22Rv1 (cell line): Measurements from ENCODE around the gene FOXN1.

Source experiments
- H3K27ac ChIP-seq: fragments of 450-650 bp; 2 replicates; pipeline ENCODE4 v1.5.1; 2017
- ZFX ChIP-seq: fragments of 450-650 bp; IDR thresholded peaks from 2 replicates; pipeline ENCODE4 v1.6.1; 2017; ENCODE audit warnings: antibody characterized with exemption, borderline replicate concordance
- TF ChIP-seq, protein P1 (sequence below): fragments of 450-650 bp; IDR thresholded peaks from 2 replicates; pipeline ENCODE4 v1.5.1; 2017; ENCODE audit warnings: mild to moderate bottlenecking

FOXN1 gene

DNA sequence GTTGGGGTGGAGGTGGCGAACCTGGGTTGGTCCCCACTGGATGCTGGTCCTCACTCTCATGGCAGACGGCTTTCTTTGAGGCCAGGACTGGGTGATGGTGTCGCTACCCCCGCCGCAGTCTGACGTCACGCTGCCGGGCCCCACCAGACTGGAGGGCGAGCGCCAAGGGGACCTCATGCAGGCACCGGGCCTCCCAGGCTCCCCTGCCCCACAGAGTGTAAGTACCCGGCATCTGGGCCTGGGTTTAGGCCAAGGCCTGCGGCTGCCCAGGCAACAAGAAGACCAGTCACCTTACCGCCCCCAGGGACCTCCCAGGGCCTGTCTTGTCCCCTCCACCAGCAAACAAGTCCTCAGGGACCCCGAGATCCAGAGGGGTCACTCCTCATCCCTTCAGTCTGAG, 17.7 kb downstream of the FOXN1 start:
- no peak overlapping the region for H3K27ac ChIP-seq
- no peak for TF ChIP-seq ZFX
- TF ChIP-seq, protein P1, sequence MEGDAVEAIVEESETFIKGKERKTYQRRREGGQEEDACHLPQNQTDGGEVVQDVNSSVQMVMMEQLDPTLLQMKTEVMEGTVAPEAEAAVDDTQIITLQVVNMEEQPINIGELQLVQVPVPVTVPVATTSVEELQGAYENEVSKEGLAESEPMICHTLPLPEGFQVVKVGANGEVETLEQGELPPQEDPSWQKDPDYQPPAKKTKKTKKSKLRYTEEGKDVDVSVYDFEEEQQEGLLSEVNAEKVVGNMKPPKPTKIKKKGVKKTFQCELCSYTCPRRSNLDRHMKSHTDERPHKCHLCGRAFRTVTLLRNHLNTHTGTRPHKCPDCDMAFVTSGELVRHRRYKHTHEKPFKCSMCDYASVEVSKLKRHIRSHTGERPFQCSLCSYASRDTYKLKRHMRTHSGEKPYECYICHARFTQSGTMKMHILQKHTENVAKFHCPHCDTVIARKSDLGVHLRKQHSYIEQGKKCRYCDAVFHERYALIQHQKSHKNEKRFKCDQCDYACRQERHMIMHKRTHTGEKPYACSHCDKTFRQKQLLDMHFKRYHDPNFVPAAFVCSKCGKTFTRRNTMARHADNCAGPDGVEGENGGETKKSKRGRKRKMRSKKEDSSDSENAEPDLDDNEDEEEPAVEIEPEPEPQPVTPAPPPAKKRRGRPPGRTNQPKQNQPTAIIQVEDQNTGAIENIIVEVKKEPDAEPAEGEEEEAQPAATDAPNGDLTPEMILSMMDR = no peak

DNA sequence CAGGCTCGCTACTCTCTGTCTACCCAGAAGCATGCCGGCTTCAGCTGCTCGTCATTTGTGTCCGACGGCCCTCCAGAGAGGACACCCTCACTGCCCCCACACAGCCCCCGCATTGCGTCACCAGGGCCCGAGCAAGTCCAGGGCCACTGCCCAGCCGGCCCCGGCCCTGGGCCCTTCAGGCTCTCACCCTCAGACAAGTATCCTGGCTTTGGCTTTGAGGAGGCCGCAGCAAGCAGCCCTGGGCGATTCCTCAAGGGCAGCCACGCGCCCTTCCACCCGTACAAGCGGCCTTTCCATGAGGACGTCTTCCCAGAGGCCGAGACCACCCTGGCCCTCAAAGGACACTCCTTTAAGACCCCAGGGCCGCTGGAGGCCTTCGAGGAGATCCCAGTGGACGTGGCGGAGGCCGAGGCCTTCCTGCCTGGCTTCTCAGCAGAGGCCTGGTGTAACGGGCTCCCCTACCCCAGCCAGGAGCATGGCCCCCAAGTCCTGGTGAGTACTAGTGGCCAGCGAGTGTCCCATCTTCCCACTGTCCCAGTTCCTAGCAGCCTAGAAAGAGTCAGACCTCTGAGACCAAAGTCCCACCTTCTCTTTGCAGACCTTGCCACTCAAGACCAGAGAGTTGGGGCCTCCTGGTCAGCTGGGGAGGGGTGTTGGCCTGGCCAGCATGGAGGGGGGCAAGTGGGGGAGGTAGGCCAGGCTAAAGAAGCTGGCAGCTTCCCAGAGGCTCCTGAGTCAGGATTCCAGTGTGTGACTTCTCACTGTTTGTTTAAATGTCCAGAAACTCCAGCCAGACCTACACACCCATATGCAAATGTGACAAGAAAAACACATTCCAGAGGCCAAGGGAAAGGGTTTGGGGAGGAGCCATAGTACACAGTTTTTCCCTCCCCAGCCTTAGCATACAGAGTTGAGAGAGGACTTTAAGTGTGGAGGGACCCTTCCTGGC, 18.6 kb downstream of the FOXN1 start:
- TF ChIP-seq, protein P1 = no peak
- no peak for TF ChIP-seq ZFX
- peak overlapping the region; percentile 55 for H3K27ac ChIP-seq

DNA sequence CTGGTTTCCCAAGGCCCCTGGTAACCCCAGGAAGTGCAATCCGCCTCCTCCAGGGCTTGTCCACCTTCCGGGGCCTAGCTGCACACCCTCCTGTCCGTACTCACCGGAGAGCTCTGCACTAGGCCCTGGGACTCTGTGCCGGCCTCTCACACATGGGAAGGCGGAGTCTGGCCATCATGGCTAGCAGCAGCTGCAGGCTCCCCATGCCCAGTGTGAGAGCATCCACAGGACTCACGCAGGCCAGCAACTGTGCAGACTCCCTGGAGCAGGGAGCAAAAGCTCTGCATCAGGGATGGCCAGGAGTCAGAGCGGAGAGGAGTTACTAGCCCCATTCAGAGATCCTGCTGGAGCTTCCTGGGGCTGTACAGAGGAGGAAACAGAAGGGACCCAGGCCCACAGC, 20.2 kb downstream of the FOXN1 start:
- no peak for TF ChIP-seq ZFX
- H3K27ac ChIP-seq = no peak overlapping the region

DNA sequence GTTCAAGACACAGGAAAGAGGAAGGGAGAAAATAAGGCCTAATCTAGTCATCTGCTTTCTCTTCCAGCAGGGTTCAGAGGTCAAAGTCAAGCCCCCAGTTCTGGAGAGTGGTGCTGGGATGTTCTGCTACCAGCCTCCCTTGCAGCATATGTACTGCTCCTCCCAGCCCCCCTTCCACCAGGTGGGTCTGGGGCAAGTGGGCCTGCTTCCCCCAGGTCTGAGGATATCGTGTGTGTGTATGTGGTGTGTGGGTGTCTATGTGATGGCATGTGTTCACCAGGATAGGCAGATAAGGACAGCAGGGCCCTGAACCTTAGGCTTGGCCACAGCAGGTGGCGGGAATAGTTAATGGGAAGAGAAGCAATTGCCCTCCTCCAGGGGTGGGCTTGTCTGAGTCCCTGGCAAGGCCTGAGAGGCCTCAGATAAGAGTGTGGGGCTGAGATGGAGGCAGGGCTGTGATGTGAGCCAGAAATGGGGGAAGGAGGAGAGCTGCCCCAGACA, 21.1 kb downstream of the FOXN1 start:
- peak overlapping the region; percentile 69 for H3K27ac ChIP-seq

DNA sequence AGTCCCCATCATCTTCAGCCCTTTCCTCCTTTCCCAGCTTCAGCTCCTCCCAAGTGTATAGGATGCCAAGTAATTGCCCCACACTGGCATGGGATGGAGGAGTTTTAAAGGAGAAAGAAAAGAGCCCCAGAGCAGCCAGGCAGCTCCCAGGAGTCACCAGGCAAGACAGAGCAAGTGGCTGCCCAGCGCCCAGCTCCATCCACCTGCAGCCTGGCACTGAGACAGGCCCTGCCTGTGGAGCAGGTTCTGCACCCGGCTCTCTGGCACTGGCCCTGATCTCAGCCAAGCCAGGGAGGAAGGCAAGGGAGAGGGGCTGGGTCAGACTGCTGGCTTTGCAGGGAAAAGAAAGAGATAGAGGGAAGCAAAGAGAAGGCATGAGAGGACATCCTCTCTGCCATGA, 21.7 kb downstream of the FOXN1 start:
- H3K27ac ChIP-seq = peak overlapping the region; percentile 69
- no peak for TF ChIP-seq ZFX
- TF ChIP-seq, protein P1 = no peak

More for the DNA sequence above, 21.1 kb downstream of the FOXN1 start:
- no peak for TF ChIP-seq ZFX
- TF ChIP-seq, protein P1 = no peak

DNA sequence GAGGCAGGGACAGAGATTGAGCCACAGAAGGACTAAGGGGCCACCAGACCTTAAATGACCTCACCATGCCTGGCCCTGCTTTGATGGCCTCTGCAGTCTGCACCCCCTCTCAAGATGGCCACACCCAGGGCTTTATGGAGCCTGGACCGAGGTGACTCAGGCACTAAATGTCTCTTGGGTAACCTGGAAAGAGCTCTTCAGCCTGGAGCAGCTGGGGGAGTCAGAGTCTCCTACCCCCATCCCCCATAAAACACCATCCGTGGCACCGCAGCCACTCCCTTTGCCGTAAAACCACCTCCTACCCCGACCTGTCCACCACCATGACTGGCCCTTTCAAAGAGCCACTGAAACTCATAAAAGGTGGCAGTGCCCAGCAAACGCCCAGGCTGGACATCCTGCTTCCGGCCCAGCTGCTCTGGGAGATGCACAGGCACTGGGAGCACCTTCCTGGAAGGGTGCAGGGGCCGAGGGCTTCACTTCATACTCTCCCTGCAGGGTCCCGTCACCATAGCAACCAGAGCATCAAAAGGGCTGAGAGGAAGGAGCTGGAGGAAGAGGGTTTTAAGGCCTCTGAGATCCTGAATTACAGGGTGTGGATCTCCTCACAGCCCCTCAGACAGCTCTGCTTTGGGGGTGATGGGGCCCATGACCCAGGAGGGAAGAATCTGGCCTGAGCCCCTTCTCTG, 22.3 kb downstream of the FOXN1 start:
- TF ChIP-seq, protein P1 = no peak
- no peak for TF ChIP-seq ZFX
- H3K27ac ChIP-seq = peak overlapping the region; percentile 69

DNA sequence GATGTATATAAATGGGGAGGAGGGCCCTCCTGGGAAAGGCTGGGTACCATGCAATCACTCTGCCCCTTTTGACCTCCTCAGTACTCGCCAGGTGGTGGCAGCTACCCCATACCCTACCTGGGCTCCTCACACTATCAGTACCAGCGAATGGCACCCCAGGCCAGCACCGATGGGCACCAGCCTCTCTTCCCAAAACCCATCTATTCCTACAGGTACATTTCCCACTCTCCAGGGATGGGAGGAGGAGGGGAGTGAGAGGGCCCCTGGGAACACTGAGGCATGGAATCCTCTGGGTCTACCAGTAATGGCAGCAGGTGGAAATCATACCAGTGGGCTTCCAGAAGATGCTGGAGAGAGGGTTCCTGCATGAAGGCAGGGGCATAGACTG, 22.9 kb downstream of the FOXN1 start:
- H3K27ac ChIP-seq = no peak overlapping the region
- TF ChIP-seq, protein P1 = no peak
- no peak for TF ChIP-seq ZFX
